Stimulated activated CD4-positive, alpha-beta T cell treated with anti-CD3 and anti-CD28 coated beads, Interleukin-15, amount 100 ng/mL, for 48 hours (primary cell): ENCODE measurements around the gene ITGA5.

ENCODE experiments used
- DNase-seq, 2 donors: peaks; one replicate each; pipeline ENCODE4 v3.0.0-alpha.2; 2020; ENCODE audit warnings: low read depth in 2 of 2

ITGA5 gene

DNA sequence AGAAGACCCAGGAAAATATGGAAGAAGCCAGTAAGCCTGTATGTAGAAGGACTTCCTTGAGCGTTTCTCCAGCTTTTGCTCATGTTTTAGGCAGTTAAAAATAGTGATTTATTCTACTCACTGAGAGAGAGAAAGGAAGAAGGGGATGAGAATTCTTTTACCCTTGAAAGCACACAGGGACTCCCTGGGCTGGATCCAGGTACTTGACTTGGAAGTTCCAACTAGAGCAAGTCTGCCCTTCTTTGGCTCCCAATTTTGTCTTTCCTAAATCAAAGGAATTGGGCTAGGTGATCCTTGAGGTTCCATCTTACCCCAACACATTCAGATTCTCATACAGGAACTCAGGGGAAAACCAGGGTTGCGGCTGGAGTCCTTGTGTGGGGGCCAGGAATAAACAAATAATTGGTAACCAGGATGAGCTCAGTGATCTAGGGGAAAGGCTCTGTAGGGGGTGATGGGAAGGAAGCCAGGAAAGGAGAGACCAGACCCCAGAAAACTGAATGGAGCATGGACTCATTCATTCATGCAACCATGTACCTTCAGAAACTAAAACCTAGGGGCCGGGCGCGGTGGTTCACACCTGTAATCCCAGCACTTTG is 11.5 kb upstream of the ITGA5 start:
- no peak for DNase-seq

DNA sequence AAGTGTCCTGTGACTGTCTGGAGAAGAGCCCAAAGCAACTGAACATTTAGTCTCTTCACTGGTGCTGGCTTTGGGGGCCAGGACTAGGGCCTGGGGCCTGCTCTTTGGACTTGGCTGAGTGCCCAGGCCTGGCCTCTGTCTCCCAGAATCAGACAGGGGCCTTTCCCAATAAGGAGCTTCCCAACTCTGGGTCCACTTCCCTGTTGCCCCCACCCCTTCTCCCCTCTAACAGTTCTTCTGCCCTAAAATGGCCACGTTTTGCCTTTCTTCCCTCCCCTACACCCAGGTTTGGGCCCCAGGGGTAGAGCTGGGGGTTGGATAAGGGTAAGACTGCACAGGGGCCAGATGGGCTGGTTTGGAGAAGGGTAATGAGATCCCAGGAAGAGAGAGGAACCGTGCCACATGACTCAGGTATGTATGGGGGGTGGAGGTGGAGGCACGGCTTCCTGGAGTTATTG is 10.0 kb upstream of the ITGA5 start:
- no peak for DNase-seq

DNA sequence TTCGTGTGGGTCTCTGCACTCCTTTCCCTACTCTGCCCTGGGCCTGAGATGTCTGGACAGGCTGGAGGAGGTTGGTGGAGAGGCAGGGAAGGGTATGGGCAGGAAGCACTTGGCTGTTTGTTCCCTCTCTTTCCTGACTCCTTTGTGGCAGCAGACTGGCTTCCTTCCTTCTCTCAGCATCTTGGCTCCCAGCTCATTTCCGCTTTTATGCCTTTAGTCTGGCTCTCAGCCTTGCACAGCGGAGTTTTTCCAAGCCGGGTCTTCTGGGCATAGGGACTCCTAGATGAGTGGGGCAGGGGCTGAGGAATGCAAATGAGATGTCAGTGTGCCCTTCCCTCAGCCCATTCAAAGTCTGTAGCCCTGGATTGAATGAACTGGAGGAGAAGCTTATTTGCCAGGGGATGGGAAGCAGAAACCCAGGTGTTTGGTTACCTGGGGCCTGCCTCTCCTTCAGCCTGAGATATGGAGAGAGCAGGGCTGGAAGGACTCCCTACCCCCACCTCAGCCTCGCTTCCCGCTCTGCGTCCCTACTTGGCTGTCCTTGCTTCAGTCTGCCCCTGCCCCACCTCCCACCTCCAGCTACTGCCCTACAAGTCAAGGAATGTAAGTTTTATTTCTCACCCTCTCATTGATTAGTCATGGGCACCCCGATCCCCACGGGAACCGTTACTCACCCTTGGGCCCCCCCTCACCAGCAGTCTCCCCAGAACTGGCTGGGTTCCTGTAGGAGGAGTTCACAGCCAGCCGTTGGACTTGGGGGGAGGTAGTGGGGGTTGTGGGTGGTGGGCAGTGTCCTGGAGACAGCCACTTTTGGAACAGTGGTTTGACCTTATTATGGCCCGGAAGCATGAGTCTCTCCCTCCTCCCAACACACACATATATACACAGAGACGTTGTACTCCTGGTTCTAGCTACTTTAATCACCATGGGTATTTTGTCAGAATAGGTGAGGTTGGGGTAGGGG is 9.3 kb upstream of the ITGA5 start:
- no peak for DNase-seq

DNA sequence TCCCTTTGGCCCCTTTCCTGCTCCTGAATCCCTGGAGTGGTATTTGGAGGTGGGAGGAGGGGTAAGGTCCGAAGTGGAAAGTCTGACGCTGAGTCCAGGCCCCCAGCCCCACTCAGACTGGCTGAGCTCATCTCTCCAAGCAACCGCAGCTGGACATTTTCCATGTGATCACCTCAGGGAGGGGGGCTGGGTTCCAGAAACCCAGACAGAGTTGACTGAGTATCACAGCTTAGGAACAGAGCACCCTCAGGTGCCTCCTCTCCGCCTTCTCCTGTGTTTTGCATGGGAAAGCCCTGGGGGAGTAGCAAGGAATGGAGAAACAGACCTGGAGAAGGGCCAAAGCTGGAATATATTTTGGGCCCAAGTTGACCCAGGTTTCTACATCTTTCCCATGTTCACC is 8.0 kb upstream of the ITGA5 start:
- no peak for DNase-seq

DNA sequence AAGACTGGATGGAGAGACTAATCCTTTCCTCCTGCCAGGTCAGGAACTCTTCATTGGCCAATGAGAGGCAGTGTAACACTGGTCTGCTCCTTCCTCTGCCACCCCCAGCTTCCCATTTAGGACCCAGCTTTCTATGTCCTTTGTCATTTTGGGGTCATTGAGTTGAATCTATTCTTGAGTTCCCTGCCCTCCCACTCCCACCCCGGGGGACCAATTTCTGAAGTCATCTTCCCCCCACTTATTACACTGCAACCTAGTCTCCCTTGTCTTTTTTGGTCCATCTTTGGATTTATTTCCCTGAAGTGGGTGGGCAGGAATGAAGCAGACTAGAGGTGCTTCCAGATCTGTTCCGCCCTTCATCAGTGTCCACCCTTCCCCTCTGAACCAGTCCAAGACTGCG is 7.6 kb upstream of the ITGA5 start:
- DNase-seq = no peak

DNA sequence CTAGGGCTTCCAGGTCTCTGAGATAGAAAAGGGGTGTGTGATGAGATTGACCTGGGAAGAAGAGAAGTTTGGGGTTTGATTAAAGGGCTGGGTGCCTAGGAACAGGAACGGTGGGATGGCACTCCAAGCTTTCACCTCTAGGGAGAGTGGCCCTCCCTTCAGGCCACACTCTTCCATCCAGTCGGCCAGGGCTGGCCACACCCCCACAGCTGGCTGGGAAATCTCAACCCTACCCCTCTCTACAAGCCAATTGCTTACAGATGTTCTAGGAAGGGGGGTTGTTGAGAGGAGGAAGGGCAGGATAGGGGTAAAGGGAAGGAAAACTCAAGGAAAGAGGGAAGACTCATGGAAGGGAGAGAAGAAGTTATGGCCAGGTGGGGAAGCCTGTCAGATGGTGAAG is 6.6 kb upstream of the ITGA5 start:
- no peak for DNase-seq

DNA sequence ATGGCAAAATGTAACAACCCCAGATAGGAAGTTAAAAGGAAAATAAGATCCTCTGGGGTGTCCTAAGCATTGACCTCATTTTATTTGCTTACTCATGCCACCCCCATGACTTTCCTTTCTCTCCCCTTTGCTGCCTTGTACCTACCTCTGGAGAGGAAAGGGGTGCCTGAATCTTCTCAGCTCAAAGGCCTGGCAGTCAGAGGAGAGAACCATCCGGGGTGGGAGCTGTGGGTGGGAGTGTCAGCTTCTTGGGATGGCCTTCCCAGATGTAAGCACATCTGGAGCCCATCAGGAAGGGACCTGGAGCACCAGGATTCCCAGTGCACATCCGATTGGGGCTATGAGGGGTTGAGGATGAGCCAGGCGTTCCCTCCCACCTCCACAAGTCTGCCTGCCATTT is 5.2 kb upstream of the ITGA5 start:
- no peak for DNase-seq

DNA sequence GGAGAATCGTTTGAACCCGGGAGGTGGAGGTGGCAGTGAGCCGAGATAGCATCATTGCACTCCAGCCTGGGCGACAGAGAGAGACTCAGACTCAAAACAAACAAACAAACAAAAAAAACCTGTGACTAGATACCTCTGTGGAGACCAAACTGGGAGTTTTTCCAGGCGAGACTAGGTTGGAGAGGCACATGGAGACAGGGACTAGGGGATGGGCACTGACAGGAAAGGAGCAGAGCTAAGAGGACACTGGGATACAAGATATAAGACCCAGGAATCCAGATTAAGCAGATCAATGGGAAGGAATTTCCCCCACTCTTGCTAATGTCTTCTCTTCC is 4.7 kb upstream of the ITGA5 start:
- DNase-seq = no peak

DNA sequence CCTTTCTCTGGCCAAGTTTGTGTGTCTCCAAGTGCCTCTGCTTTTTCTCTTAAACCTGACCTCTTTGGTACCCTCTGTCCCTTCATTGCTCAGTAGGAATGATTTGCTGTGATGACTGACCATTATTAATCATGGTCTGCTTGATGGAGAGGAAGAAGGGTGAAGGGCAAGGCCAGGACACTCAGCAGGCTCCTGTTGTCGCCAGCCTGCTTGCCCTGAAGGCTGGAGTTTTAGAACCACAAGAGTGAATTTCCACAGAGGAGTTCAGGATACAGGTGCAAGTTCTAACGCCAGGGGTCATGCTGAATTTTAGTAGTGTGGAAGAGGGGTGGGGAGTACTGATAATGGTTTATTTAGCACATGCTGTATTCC is 2.8 kb upstream of the ITGA5 start:
- no peak for DNase-seq

DNA sequence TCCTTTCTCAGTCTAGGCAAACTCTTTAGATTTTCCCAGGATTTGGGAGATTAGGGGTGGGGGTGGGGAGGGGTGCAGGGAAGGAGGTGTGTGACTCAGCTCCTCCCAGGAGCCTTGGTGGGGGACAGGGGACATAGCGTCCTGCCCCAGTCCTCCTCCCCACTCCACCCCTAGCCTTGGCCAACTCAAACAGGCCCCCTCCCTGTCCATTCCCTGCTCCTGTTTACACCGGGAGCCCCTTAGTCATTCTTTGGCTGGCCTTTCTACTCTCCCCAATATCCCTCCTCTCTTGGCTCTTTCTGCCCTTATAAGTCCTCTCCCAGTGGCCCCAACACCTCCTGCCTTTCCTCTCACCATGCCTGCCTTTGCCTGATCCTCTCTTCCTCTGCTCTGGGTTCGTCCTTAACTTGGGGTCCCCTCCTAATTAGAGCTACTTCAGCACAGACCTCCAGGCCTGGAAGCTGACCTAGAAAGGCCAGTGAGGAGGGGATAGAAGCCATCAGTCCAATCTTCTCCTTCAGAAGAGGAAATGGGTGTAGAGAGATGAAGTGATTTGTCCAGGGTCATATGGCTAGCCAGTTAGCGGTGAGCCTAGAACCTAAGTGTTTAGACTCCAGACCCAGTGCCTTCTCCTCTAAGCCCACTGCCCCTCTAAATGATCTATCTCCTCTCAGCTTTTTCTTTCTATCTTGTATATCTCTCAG is 2.3 kb upstream of the ITGA5 start:
- DNase-seq = no peak

DNA sequence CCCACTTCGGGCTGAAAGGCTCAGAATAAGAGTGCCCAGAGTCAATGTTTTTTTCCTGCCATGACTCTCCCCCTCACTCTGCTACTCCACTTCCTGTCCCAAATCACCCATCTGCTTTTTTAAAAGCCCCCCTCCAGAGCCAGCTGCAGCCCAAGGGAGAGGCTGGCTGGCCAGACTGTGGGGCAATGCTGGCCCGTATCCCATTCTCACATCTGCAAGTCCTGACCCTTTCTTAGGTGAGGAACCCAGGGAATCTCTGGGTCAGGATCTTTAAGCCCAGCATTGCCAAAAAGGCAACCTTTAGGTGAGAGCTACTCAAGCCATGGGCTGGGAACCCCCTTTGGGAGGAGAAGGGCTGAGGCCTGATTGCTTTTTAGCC is 1.7 kb upstream of the ITGA5 start:
- no peak for DNase-seq

DNA sequence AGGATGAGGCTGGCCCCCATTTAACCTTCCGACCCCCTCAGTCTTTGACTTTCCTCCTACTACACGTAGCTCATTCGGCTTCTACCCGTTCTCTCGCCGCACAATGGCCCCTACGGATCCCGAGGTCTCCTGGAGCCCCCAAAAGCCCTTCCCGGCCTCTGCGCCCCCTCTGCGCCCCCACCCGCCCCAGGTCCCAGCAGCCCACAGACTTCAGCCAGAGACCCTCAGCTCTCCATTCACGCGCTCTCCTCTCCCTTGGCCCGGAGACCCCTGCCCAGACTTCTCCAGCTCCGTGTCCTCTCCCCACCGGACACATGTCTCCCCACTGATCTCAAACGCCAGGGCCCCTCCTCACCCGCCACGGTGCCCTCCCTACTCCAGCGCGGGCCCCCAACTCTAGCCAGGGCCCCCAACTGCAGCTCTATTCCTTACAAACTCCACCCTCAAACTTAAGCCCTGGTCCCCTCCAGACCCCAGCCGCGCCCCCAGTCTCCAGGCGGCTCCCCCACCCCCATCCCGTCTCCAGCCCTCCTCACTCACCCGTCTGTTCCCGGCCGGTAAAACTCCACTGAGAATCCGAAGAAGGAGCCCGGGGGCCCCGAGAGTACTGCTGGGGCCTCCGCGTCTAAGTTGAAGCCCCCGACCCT is 502 bp downstream of the ITGA5 start:
- no peak for DNase-seq

DNA sequence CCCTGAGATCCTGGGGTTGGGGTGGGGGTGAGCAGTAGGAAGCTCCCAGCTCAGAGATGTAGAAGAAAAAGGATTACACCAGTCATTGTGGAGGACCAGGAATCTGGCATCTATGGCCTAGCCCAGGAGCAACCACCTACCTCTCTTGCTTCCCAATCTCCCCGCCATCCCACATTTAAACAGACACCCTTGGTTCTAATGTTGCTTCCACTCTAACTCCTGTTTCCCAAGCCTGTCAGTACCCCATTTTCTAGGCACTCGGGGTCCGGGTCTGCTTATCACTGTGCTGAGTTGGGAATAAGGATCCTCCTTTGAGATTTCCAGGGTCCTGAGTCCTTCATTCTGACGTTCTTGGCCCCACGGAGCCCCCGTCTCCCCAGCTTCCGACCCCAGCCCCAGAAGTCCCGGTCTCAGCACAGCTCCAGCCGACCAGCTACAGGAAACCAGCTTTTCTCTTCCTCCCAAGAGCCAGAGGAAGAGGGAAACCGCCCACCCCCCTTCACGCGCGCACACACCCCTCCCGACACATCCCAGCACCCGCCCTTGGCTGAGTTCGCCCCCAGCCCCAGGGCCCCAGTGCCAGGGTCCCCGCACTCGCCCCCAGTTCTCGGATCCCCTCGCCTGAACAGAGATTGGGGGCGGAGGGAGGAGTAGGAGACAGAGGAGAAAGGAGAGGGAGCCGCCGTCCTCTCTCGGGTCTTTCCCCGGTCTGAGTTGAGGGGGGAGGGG is 1.2 kb downstream of the ITGA5 start:
- DNase-seq = no peak

DNA sequence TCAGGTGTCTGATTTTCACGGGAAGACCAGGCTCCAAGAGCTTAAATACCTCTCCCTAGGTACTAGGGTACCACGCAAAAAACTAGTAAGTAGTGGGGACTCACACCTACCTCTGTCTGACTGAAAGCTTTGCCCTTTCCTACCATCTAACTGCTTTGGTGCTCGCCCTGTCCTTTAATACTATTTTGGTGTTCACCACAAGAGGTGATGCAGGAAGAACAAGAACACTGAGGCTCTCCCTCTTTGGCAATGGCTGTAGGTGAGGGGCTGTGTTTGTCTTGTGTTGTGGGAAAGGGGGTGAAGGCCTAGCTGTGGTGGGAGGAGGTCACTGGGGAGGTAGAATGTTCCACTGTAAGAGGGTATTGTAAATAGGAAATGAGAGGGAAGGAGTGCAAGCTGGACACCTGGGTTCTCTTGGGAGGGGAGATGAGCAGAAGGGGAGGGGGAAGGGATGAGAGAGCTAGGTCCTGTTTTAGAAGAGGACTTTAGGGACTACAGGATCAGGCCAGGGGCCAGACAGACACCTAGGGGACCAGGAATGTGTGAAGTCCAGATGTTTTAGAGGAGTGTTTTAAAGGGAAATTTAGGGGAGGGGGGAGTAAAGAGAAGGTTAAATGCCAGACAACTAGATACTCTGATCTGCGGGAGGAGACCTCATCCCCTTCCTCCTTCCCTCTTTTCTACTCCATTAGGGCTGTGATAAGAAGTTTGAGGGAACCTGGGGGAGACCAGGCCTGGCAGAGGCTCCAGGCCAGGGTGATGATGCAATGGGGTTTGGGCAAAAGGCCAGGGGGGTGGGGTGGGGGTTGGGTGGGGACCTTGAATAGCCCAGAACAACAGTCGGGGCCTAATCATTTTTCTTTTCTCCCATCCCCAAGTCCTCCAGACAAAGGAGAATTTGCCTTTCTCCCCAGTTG is 2.1 kb downstream of the ITGA5 start:
- no peak for DNase-seq

DNA sequence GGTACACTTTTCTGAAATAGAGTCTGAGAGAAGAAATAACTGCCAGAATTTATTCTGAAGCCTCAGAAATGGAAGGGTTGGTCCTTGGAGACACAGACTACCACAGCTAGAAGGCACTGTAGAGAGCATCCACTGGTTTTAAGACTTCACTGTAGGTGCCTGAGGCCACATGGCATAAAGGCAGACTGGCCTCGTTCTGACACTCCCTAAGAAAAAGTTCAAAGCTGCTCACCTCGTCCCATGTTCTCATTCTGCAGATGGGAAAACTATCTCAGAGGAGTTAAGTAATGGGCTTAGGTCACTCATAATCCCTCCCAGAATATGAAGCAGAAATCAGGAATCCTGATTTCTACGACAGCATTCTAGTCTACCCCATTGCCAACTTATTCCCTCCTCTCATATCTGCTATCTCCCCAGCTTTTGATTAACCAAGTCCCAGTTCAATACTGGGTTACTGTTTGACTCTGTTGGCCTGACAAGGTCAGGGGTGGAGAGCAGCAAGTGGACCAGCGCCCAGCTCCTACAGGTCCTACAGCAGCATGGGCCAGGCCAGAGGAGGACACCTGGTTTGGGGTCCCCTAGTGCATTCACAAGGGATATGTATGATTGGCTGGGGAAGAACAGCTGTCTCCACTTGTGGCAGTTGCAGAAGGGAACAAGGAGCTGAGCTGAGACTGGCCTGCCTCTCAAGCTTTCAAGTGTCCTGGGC is 3.7 kb downstream of the ITGA5 start:
- no peak for DNase-seq

DNA sequence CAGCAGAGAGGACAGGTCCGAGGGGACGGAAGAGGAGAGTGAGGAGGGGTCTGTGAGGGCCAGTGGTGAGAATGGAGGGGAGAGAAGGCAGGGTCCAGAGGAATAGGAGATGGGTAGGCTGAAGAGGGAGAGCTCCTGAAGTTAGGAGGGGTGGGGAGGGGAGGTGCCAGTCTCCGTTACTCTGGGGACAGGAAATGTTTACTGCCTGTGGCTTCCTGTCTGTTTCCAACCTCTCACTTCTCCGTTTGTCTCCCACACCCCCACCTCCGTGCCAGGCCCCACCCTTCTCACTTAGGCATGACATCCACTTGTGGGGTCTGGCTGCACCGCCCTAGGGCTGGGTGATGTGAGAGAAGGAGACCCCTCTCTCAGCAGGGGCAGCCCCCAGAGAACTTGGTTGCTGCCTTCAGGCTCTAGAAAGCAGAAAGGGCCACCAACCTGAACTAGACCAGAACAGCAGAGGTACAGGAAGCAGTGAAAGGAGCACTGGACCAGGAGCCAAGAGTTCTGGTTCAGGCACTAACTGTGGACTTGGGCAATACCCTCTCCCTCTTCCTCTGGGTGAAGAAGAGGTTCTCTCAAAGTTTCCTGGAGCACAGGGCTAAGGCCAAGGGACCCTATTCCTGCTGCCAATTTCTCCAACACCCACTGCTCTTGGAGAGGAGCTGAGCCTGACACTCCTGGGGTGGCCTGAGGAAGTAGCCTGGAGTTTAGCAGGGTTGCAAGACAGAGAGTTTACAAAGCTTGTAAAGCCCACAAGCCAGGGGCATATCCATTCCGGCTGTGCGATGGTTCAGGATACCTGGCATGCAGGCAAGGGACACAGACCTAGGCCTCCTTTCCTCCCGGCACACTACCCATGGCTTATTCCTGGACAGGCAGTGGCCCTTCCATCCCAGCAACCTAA is 5.5 kb downstream of the ITGA5 start:
- DNase-seq = peak in 1 of 2 donors; percentile 43

DNA sequence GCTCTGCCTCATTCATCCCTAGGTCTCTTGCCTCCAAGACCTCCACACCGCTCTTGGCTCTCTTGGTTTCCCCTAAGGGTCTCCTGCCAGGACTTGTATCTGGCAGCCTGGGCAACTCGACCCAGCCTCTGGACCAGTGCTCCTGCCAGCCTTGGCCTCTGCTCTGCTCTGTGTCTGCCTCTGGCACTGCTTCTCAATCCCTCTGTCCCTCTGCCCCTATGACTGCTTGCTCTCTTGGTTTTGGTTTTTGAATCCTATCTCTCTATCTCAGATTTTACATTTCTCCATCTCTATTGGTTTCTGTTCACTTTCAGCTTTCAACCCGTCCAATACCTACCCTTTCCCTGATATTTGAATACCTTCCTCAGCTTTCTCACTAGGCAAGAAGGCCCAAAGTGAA is 6.3 kb downstream of the ITGA5 start:
- DNase-seq = no peak

DNA sequence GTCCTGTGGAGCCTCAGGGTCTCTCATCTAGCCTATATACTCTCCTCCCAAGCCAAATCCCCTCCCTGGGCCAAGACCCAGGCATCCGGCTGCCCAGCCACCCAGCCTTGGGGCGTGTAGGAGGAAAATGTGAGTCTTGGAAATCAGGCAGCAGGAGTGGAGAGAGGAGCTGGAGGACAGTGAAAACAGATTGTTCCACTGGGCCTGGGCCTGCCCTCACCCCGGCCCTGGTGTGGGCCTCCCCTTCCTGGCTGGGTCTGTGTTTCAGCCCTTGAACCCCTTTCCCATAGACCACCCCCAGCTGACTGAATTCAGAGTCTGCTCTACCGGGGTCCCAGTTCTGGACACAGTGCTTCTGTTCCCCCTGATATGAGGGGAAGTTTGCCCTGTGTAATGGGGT is 6.7 kb downstream of the ITGA5 start:
- no peak for DNase-seq
